ENCODE measurements around the gene UTP15.

Gene UTP15

DNA sequence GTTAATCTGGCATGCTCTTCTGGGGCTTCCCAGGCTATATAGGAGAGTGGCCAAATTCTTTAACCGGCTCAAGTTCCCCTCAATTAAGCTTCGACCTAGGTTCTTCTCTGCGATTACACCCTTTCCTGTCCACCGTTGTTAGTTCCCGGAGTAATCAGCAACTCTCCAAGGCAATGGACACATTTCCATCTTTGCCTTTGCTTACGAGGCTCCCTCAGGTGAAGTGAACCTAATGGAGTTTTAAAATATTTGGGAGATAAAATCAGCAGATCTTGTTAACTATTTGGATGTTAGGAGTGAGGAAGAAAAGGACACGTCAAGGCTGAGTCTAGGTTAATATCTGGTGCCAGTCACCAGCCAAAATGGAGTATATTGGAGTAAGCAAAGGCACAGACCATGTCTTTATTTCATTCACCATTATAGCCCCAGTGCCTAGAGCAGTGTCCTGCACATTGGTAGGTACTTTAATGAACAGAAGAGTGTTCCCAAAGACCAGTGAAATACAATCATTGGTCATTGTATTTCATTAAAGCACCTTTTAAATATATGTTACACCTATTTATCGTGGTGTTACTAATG is 515 bp downstream of the UTP15 start:
- no peak for DNase-seq (ENCODE audit: low spot score)

DNA sequence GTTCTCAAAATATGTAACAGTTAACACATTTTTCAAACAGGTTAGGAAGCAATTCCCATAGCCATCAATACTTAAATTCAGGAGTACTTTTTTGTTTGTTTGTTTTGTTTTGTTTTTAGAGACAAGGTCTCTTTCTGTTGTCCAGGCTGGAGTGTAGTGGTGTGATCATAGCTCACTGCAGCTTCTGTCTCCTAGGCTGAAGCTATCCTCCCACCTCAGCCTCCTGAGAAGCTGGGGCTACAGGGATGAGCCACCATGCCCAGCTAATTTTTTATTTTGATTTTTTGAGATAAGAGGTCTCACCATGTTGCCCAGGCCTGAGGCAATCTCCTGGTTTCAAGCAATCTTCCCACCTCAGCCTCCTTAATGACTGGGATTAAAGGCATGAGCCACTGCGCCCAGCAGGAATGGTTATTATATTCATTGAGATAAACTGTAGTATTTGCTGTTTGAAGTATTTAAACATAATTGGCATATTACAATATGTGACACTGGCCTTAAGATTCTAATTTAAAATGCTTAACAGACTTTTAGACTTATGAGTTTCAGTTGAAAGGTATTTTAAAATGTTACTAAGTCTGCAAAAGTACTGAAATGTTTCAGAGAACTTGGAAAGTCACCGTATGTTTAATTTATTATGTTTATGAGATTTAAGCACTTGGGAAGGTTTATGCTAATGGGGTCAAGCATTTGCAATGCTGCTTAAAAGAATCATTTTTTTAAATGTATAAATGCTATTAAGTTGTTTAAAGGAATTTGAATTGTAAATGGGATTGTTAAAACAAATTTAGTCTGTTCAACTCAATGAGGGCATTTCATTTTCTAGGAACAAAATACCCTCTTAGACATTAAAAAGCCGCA is 17.0 kb downstream of the UTP15 start:
- no peak for DNase-seq (ENCODE audit: low spot score)

DNA sequence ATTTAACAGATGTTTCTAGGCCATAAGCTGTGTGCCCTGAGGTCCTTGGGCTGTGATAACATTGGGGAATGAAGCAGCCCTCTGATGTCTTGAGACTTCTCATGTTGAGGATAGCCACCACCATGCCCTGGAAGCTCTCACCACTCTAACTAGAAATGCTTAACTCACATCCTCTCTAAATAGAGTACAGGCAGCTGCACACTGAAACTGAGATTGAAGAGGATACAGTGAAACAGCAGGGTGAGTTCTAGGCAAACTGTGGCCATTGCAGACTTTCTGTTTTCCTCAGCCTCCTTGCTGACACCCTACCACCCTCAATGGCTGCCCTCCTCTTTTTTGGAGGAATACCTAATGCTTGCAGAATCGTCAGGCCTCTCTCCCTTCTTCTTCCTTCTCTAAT is 22.4 kb downstream of the UTP15 start:
- no peak for DNase-seq (ENCODE audit: low spot score)

- DNase-seq (ENCODE audit: low spot score), result no peak
Measured at GRCh38 chr5:73591102-73591695, 25.7 kb downstream of the UTP15 start.

DNA sequence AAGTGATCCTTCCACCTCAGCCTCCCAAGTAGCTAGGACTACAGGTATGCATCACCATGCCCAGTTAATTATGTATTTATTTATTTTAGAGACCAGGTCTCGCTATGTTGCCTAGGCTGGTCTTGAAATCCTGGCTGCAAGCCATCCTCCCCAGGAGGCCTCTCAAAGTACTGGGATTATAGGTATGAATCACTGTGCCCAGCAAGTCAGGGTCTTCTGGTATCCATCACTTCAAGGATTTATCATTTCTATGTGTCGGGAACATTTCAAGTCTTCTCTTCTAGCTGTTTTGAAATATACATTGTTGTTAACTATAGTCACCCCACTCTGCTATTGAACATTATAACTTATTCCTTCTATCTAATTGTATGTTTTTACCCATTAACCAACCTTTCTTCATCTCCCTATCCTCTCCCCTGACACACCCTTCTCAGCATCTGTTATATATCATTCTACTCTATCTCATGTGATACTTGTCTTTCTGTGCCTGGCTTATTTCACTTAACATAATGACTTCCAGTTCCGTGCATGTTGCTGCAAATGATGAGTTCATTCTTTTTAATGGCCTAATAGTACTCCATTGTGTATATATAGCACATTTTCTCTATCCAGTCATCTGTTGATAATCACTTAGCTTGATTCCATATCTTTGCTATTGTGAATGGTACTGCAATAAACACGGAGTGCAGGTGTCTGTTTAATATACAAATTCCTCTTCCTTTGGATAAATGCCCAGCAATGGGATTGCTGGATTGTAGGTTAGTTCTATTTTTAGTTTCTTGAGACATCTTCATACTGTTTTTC is 26.4 kb downstream of the UTP15 start:
- DNase-seq (ENCODE audit: low spot score), result no peak

- no peak for DNase-seq (ENCODE audit: low spot score)
Measured at GRCh38 chr5:73592551-73592950, 27.0 kb downstream of the UTP15 start.

- DNase-seq (ENCODE audit: low spot score), result no peak
Measured at GRCh38 chr5:73596705-73597328, 31.3 kb downstream of the UTP15 start.

GRCh38 chr5:73599380-73599779 is 33.8 kb downstream of the UTP15 start:
- no peak for DNase-seq (ENCODE audit: low spot score)

- no peak for DNase-seq (ENCODE audit: low spot score)
Measured at GRCh38 chr5:73603998-73604397, 38.5 kb downstream of the UTP15 start.

DNA sequence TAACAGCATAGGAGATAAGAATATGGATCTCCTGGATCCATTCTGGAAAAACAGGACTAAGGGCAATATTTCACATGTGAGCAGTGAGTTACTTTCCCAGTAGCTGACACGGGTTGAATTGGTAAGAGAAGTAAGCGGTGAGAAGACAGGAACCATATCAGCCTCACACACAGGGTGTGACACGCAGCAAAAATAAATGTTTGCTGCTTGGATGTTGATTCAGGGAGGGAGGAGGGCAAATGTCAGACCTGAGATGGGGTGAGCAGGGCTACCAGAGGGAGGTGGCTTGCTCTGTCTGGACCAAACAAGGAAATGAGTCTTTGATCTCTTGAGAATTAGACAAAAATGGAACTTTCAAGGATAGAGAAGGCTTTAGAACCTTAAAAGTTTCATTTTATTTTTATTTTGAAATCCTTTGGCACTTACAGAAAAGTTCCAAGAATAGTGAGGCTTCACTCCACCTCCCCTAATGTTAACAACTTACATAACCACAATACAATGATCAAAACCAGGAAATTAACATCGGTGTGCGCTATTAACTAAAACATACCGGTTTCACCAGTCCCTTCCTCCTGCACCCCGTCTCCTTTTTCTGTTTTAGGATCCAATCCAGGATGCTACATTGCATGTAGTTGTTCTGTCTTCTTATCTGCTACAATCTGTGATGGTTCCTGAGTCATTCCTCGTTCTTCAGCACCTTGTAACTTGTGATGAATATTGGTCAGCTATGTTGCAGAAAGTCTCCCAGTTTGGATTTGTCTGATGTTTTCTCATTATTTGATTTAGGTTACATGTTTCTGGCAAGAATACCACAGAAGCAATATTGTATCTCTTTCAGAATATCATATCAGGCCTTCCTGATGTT is 39.9 kb downstream of the UTP15 start:
- DNase-seq (ENCODE audit: low spot score), result no peak

DNA sequence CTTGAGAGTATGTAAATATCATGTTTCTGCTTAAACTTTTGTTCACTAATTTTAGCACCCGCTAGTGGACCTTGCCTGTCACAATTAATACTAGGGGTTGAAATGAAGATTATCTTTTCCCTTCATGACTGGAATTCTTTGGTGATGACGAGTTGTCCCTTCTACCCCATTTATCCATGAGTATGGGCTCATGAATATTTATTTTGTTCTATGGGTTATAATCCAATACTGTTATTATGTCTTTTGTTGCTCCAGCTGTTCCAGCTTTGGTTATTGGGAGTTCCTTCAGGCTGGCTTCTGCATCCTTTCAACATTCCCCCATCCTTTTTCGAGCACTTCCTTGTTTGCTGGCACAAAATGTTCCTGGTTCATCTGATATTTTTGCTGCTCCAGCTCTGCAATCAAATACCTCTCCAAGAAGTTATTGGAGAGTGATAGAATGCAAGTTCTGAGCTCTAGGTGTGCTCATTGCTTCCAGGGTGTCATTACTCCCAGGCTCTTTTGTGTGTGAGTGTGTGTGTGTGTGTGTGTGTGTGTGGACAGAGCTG is 40.7 kb downstream of the UTP15 start:
- DNase-seq (ENCODE audit: low spot score), result no peak

DNA sequence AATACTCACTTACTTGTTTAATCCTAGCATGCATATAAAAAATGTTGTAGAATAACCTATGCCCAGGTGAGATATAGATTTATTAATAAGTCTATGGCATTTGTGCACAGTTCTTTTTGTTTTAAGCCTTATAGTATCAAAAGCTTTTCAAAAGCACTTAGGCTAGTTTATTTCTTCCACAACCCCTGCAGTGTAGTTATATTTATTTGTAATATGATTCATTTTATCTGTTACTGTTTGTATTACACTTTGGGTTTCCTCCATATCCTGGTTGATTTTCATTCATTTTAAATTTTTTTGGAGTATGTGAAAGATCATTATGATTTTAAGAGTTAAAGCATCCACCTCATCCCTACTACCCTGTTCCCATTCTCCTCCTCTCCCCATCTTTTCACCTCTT is 41.7 kb downstream of the UTP15 start:
- no peak for DNase-seq (ENCODE audit: low spot score)

GRCh38 chr5:73612799-73613198 is 47.3 kb downstream of the UTP15 start:
- no peak for DNase-seq (ENCODE audit: low spot score)

DNA sequence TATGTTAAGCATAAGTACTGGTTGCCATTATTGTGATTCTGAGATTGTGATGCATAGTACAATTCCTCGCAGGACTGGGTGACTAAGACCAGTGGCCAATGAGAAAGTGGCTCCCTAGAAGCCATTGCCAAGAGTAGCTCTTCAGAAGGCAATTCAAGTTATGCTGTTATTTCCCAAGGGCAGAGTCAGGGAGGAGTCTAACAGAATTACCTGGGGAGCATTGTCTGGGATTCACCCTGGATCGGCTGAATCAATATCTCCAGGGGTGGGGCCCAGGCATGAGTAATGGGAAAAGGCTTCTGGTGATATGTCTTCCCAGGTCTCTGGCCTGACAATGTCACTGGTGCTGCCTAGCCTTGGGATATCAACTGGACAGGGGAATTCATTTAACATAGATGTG is 49.5 kb downstream of the UTP15 start:
- no peak for DNase-seq (ENCODE audit: low spot score)

DNA sequence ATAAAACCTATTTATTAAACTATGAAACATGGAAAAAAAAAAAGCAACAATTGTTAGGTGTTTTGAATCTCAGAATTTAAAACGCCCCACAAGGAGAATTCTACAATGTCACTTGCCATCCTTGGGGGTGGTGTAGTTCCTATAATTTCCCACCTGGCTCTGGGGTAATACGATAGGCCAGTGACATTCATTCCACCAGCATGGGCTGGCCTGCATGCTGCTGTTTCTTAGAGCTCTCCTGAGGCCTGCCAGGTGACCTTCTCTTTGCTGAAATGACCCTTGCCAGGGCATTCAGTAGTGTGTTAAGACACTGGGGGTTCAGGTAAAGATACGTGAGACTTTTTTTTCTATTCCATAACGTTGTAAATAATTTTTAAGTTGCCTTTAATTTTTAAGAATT is 50.4 kb downstream of the UTP15 start:
- no peak for DNase-seq (ENCODE audit: low spot score)

DNA sequence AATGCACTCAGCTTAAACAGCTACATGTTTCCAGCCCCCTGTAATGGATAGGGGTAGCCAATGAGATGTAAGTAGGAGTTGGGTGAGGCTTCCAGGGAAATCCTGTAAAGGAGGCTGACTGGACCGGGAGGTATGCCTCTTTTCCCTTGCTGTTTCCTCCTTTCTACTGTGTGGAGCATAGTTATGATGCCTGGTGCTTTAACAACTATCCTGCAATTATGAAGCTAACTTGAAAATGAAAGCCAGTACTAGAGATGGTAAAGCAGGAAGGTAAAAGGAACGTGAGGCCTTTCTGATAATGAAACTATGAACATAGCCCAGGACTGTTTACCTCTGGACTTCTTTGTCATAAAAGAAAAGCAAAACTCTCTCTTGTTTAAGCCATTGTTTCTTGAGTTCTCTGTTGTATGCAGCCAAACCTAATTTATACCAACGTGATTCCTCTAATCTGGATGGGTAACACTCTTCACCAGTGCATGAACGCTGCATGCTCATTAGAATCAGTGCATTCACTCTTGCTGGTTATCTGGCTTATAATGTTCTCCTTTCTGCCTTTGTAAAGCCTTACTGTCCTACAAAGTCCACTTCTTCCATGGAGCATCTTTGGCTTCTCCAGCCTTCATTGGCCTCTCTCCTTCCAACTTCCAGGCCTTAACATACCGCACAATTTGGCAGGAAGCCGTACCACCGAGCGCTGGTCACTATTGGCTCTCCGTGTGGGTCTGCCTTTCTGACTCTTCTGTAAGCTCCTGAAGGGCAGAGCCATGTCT is 52.2 kb downstream of the UTP15 start:
- no peak for DNase-seq (ENCODE audit: low spot score)

DNA sequence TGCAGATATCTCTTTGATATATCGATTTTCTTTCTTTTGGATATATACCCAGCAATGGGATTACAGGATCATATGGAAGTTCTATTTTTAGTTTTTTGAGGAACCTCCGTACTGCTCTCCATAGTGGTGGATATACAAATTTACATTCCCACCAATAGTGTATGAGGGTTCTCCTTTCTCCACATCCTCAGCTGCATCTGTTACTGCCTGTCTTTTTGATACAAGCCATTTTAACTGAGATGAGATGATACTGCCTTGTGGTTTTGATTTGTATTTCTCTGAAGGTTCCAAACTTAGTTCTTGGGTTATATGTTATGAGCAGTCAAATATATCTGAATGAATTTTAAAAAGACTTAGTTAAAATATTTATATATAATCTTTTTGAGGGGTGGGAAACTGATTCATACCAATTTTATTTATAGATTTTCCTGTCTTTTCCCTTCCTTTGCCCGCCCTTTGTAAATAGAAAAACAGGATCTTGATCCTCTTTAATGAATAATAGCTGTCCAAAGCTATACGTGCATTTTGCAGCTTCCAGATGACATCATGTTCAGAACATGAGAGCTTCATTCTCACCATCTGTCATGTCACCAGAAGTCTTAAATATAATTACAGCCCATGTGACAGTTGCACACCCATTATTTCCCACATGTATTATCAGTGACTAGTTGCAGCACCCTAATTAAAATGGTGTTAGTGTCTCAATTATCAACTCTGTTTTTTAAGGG is 54.2 kb downstream of the UTP15 start:
- no peak for DNase-seq (ENCODE audit: low spot score)

GRCh38 chr5:73620334-73620687 is 54.8 kb downstream of the UTP15 start:
- DNase-seq (ENCODE audit: low spot score), result no peak

DNA sequence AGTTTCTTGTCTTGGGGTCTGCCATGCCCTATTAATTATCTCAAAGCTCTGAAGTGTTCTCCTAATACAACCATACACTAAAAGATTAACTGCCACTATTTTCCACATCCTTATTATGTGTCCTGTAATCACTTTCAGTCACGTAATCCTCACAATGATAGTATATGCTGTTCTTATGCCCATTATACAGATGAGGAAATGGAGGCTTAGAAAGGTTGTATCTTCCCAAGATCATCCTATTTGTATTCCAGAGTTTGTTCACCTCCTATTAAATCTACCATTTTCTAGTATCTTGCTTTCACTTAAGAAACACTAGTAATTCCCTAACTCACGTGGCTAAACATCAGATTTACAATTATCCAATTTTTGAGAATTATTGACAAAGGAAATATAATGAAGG is 57.5 kb downstream of the UTP15 start:
- no peak for DNase-seq (ENCODE audit: low spot score)
